Measurements from ENCODE around the gene LTBP3. TPM values are rescaled to one million over a fixed set of nuclear protein-coding genes. Genes with fewer than 3 reads are reported as not detected.

LTBP3 gene
- polyA plus RNA-seq, 3 donors: 88.3 to 101 (median 89.4) TPM

DNA sequence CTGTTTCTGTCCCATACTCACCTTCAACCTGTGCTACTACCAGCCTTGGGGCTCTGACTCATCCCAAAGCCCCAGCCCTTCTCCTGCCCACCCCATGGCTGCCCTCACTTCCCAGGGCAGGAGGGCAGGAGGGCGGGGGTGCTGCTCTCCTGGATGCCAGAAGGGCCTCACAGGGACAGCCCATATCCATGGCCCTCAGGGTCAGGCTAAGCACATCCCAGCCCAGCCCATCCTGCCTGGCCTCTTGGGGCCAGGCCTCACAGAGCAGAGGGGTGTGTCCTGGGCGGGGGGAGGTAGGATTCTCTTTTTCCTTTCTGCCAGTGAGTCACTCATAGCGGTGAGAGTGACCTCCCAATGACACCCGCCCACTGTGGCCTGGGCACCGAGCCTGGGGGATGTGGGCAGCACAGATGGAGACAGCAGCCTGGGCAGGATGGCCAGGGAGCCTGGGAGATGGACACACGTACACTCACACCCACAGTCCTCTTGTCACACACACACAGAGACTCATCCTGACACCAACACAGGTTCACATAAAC is 2.4 kb downstream of the LTBP3 start:
- DNase-seq (ENCODE audit: low read depth in 3 of 3, low spot score in 2 of 3): no peak

DNA sequence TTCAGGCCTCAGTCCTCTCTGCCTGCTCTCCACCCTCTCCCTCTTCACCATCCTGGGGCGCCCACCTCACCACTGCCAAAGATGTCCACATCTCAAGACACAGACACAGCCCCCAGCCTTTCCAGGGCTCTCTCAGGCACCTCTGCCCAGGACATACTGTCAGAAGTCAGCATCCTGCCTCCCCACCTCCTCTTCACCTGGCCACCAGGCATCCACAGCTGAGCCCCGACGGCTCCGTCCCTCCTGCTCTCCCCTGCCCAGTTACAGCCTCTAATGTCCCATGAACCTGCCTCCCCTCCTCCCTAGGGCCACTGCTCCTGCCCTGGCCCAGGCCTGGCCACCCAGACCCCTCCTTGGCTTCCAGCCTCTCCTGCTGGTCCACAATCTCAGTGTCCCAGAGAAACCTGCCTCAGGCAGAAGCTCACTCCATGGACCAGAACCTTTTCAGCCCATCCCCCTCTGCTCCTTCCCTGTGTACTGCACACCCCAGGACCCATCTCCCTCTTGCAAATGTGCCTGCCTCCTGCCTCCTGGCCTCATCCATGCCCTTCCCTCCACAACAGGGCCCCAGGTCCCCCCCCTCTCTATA is 3.2 kb downstream of the LTBP3 start:
- DNase-seq (ENCODE audit: low read depth in 3 of 3, low spot score in 2 of 3): no peak

DNA sequence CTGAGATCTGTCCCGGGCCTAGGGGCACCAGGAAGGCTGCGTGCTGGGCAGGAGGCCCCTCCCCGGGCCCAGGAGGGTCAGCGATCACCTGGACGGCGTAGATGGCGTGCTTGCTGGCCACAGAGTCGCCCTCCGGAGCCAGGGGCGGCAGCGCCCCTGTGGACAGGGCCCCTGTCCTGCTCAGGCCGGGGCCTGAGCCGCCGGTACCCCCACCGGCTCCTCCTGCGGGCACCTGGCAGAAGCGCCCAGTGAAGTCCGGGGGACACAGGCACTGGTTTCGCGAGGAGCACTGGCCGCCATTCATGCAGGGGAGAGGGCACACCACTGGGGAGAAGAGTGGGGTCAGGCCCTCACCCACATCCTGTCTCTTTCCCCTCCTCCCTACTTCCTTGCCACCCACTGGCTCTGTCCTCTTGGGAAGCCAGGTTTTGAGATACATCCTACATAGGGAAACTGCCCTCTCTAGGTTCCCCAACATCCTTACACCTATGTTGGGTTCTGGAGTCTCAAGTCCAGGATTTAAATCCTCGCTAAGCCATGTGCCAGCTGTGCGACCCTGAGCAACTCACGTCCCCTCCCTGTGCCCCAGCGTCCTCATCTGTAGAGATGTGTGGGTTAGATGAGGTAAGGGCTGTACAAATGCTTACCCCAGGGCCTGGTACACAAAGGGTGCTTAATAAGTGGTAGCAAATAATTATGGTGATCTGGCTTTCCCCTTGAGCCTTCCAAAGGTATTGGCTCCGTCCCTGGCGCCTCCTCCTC is 3.9 kb downstream of the LTBP3 start:
- DNase-seq (ENCODE audit: low read depth in 3 of 3, low spot score in 2 of 3): no peak

DNA sequence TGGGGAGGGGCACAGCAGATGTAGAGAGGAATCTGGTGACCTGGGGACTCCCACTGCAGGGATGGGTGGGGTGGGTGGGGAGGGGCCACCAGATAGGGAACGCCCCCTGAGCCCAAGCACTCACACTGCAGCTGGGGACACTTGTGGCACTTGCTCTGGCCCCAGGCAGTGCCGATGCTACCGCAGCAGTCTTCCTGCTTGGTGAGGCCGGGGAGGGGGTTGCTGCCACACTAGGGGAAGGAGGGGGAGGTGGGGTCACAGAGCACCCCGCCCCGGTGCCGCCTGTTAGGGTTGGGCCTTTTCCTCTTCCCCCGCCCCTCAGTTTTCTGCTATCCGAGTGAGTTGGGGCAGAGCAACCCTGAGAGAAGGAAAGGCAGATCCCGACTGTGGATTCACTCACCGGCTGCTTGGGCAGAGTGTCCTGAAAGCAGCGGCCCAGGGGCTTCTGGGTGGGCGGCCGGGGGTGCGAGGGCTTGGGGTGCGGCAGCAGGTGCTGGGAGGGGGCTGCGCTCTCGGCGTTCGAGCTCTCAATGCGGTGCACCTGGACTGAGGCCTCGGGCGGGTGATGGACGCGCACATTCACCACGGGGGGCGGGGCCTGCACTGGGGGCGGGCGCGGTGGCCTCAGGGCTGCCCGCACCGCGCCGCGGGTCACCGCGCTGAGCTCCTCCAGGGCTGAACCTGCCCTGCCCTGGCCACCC is 4.7 kb downstream of the LTBP3 start:
- no peak for DNase-seq (ENCODE audit: low read depth in 3 of 3, low spot score in 2 of 3)

DNA sequence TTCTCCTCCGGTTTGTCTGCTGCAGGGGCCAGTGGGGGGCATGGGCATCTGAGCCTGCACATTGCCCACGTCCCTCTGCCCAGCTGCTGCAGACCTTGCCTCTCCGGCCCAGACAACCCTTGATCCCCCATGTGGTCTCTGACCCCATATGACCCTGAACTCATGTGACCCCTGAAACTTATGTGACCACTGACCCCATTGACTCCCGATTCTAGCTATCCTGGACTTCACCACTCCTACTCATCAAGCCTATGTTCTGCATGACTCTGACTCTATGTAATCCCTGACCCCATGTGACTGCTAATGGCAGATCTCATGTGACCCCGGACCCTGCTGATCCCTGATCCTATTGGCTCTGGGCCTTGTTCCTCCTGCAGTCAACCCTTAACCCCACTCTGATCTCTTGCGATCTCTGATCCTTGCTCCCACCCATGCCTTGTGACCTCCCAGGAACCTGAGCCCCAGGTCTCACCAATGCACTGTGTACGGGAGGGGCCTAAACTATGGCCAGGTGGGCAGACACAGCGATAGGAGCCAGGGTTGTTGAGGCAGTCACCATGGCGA is 5.7 kb downstream of the LTBP3 start:
- no peak for DNase-seq (ENCODE audit: low read depth in 3 of 3, low spot score in 2 of 3)

DNA sequence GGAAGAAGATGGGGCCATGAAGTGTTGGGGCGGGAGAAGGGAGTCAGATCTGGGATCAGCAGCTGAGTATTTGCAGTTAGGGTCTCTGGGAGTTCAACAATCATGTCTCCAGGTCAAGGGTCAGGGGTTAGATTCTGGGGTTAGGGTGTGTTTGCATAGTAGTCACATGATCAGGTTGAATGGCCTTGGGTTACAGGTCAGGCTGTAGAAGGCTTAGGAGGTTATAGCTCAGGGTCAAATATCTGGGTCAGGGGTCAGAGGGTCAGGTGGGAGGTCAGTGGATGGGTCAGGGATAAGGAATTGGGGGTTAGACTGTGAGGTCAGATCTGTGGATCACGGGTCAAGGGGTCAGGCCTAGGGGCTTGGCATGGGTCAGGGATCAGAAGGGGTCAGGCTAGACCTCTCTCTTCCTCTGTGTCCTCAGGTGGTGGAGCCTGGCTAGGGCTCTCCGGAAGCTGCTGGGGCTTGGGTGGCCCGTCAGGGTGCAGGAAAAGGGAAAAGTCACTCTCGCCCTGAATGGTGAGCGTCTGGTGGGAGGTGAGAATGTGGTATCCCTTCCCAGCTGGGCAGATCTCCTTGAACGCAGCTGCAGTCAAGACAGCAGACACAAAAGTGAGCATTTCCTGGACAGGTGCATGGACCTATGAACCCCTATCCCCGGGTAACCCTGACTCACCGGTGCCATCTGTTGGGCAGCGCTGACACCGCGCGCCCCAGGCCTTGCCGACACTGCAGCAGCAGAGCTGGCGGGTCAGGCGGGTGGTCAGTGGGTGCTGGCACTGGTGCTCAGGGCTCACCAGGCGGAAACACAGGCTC is 6.4 kb downstream of the LTBP3 start:
- no peak for DNase-seq (ENCODE audit: low read depth in 3 of 3, low spot score in 2 of 3)

DNA sequence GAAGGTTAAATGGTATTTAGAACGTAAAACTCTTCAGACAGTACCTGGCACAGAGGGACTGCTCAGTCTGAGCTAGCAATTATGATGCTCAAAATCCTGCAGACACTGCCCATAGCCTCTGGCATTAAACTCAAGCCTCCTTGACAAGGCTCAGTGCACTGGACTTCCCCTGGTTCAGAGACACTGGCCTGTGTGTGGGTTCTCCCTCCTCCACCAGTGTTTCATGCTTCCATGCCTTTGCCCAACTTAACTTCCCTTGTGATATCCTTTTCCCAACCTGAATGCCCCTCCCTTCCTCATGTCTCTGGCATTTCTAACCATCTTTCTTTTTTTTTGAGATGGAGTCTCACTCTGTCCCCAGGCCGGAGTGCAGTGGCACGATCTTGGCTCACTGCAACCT is 9.1 kb downstream of the LTBP3 start:
- no peak for DNase-seq (ENCODE audit: low read depth in 3 of 3, low spot score in 2 of 3)

DNA sequence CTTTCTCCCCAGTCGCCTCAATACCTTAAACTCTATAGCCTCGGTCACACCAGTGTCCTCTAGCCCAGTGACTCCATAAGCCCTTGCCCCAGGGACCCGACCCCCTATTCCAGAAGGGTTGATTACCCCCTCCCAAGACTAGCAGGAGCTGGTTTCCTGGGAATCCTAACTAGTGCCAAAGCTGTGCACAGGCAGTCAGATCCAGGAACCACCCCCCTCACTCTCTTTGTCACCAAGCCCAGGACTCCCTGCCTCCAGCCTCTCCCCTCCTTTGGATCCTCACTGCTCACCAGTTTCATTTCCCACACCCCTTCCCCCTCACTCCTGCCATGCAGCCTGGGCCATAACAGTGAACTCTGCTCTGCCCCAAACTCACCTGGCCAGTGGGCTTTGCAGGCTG is 9.8 kb downstream of the LTBP3 start:
- DNase-seq (ENCODE audit: low read depth in 3 of 3, low spot score in 2 of 3): no peak

DNA sequence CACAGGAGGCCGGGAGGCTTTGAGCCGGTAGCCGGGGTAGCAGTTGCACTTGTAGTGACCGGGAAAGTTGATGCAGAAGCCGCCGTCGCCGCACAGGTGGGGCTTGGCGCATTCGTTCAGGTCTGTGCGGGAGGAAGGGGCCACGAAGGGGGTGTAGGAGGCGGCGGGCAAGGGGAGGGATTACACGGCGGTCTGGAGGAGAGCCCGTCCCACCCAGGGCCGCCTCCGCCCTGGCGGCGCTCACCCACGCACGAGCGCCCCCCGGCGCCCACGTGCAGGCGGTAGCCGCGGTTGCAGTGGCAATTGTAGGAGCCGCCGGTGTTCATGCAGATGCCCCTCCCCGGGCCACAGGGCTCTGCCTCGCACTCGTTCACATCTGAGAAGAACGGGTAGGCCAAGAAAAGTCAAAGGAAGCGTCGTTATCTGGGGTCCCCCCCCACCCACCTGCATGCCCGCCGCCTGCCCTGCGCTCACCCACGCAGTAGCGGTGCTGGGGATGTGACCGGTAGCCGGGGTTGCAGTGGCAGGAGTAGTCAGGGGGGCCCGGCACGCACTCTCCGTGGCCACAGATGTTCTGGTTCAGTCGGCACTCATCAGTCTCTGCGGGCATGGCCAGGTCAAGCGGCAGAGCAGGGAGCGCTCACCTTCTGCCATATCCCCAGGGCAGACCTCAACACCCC is 10.6 kb downstream of the LTBP3 start:
- no peak for DNase-seq (ENCODE audit: low read depth in 3 of 3, low spot score in 2 of 3)

DNA sequence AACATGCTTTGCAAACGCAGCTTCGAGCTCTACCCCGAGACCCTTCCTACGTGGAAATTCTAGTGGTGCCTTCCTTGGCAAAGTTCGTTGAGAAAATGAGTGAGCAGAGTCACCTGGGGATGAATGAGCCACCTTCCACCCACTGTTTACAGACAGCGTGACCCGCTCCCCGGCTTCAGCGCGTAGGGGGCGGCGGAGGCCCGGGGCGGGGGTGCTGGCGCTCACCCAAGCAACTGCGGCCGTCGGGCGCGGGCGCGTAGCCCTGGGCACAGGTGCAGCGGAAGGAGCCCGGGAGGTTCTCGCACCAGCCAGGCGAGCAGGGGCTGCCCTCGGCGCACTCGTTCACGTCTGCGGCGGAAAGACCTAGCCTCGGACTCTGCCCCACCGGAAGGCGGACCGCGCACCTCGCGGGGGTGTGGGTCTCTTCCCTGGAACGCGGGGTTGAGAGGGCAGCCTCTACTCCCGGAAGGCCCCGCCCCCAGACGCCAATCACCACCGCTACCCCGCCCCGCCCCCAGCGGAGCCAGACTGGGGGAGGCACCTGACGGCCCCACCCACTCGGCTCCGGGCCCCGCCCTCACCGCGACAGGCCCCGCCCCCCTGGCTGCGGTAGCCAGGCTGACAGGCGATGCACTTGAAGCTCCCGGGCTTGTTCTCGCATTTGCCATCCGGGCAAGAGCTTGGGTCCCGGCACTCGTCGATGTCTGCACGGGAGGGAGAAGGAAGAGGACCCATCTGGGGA is 11.8 kb downstream of the LTBP3 start:
- no peak for DNase-seq (ENCODE audit: low read depth in 3 of 3, low spot score in 2 of 3)

DNA sequence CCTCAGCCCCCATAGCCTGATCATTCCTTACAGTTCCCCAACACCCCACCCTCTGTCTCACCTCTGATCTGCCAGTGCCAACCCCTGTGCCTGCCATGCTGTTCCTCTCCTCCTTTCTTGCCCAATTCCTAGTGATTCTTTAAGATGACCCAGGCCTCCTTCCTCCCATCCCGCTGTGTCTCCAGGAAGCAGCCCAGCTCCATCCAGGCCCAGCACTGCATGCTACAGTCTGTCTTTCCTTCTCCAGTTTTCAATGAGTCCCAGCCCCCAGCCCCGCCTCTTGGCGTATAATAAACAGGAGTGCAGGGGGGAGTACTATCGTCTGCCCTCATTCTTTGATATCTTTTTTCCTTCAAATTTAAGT is 12.3 kb downstream of the LTBP3 start:
- no peak for DNase-seq (ENCODE audit: low read depth in 3 of 3, low spot score in 2 of 3)

DNA sequence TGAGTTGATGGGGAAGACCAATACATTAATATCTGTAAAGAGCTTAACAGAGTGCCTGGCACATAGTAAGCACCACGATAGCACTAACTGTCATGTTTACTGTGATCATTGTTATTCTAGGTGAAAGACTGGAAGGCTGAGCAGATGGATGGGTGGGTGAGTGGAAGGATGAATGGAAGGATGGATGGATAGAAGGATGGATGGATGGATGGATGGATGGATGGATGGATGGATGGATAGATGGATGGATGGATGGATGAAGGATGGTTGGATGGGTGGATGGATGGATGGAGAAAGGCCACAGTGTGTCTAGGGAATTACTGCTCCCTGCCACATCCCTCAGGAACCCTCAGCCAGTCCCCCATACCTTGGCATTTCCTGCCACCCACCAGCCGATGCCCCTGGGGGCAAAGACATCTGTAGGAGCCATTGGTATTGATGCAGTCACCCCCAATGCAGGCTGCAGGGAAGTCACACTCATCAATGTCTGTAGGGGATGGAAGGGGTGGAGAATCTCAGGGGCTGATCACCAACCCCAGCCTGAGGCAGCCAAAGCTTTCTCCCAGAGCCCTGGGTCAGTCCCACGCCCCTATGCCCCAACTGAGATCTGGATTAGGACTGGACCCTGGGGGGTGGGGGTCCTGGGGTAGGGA is 15.3 kb downstream of the LTBP3 start:
- DNase-seq (ENCODE audit: low read depth in 3 of 3, low spot score in 2 of 3): no peak

DNA sequence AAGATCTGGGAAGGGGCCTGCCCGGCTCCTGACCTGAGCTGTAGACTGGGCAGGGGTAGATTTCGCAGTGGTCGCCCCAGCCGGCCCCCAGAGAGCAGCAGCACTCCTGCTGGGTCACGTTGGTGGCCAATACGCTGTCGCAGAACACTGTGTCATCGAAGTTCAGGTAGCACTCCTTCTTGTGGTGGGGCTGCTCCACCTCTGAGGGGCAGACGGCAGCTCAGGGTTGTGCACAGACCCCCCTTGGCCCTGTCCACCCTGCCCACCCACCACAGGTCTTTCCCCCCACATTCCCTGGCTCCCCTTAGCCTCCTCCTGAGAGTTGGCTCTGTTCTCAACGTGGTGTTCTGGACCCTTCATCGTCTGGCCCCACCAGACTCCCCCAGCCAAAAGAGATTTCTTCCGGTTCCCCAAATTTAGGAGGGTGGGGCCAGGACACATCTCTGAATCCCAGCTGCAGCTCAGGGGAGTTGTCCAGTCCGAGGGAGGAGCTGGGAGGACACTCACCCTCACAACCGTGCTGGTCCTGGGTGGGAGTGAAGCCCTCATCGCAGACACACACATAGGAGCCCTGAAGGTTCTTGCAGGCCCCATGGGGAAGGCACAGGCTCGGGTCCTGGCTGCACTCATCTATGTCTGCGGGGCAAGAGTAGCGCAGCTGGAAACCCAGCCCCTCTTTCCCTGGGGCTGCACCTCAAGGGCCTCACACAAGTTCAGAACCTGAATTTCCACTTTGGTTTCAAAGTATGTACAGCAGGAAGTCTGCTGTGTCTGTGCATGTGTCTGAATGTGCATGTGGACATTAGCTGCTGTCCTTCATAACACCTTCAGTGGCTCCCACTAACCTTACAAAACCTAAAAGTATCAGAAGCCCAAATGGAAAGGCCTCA is 16.8 kb downstream of the LTBP3 start:
- DNase-seq (ENCODE audit: low read depth in 3 of 3, low spot score in 2 of 3): no peak

DNA sequence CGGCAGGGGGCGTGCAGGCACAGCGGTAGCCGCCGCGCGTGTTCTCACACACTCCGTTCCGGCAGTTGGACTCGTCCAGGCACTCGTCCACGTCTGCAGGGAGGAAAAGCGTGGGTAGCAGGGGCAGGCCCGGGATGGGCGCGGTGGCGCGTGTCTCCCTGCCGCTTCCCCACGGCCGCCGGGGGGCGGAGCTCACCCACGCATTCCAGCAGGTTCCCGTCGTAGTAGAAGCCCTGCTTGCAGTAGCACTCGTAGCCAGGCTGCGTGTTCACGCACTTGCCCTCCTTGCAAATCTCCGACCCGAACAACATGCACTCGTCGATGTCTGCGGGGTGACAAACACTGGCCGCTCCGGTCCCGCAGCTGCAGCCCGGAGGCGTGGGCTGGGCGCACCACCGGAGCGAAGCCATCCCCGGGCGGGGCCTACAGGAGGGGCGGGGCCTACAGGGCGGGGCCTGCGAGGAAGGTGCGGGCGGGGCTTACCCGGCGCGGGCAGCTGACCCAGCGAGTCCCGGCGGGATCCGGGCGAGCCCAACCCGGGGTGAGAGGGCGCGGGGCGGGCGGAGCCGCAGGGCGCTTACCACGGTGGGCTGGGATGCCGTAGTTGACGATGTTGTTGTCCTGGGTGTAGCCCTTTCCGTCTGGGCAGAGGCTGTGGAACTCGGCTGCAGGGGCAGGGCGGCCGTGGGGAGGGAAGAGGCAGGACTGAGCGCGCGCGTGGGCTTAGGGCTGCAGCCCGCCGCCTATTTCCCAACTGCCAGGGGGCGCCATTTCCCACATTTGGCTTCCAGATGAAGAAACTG is 17.7 kb downstream of the LTBP3 start:
- DNase-seq (ENCODE audit: low read depth in 3 of 3, low spot score in 2 of 3): no peak

DNA sequence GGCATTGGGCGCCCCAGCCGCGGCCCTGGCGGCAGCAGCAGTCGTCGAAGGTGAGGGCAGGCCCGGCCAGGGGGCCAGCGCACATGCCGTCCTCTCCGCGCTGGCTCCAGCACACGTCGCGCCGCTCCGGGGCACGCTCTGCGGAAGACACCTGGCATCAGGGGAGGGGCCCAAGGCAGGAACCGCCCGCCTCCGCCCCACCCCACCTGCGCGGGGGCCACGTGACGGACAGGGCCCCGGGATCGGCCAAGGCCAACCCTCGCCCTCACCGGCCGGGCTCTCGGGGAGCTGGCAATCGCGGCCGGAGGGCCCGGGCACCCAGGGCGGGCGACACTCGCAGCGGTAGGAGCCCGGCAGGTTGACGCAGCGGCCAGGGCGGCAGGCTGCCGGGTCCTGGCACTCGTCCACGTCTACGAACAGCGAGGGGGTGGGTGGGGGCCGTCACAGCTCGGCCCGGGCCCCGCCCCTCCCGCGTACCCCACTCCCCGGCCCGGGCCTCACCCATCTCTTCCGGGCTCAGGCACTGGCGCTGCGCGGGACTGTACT is 18.3 kb downstream of the LTBP3 start:
- DNase-seq (ENCODE audit: low read depth in 3 of 3, low spot score in 2 of 3): no peak

DNA sequence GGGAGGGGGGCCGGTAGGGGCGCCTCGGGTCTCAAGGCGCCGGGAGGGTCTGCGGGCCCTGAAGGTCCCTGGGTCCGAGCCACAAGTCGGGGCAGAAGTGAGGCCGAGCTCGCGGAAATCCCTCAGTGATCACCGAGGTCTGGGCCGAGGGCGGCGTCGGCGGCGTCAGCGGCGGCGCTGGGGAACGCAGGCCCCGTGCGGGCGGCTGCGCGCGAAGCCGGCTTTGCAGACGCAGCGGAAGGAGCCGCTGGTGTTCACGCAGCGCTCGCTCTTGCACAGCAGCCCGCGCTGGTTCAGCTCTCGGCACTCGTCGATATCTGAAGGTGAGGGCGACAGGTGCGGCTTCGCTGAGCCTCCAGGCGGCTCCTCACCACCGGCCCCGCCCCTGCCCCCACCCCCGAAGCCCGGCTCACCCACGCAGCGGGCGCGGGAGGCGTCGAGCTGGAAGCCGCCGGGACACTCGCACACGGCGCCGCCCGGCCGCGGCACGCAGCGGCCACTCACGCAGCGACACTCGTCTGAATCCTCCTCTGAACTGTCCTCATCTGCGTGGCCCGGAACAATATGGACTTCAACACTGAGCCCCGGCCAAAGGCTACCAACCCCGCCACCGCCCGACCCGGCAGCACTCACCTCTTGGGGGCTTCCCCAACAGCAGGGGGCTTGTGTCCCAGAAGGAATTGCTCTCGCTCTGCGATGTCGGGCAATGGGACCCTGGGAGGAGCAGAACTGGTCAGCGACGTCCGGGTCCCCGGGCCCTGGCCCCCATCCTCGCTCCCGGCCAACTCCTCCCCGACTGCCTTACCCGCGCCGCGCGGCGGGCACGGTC is 19.0 kb downstream of the LTBP3 start:
- DNase-seq (ENCODE audit: low read depth in 3 of 3, low spot score in 2 of 3): no peak

All from right renal cortex interstitium (tissue), 3 donors.